GM12801 (cell line): ENCODE results near the gene RCOR1.

Experiments
- TF ChIP-seq, protein P1 (sequence below): IDR thresholded peaks from one replicate; pipeline ENCODE4 v1.5.1; 2011; ENCODE audit warnings: control low read depth; ENCODE audit not compliant: insufficient read length; ENCODE audit errors: extremely low read depth

Gene RCOR1

DNA sequence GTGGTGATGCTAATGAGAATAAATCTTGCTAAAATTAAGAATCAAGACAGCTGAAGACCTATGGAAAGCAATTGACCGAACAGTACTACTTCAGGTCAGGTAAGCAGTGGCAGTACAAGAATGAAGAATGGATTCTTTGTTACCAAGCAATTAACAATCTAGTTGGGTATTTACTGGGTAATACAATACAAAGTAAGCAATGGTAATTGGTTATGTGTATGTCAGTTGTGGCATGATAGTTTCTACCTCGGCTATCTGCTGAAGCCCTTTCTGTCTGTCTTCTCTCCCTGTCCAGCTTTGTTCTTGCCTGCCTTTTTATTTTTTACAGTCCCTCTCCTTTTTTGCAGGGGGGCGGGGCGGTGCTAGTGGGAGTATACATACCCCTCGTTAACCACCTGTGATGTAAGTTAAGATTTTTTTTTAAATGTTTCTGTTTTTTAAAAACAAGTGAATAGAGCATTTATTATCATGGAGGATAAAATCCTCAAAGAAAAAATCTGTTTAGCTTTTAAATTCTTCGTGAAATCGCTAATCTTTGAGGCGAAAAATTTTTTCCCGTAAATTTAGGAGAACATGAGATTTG lies 75.9 kb downstream of the RCOR1 start:
- TF ChIP-seq, protein P1, sequence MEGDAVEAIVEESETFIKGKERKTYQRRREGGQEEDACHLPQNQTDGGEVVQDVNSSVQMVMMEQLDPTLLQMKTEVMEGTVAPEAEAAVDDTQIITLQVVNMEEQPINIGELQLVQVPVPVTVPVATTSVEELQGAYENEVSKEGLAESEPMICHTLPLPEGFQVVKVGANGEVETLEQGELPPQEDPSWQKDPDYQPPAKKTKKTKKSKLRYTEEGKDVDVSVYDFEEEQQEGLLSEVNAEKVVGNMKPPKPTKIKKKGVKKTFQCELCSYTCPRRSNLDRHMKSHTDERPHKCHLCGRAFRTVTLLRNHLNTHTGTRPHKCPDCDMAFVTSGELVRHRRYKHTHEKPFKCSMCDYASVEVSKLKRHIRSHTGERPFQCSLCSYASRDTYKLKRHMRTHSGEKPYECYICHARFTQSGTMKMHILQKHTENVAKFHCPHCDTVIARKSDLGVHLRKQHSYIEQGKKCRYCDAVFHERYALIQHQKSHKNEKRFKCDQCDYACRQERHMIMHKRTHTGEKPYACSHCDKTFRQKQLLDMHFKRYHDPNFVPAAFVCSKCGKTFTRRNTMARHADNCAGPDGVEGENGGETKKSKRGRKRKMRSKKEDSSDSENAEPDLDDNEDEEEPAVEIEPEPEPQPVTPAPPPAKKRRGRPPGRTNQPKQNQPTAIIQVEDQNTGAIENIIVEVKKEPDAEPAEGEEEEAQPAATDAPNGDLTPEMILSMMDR, result no peak

DNA sequence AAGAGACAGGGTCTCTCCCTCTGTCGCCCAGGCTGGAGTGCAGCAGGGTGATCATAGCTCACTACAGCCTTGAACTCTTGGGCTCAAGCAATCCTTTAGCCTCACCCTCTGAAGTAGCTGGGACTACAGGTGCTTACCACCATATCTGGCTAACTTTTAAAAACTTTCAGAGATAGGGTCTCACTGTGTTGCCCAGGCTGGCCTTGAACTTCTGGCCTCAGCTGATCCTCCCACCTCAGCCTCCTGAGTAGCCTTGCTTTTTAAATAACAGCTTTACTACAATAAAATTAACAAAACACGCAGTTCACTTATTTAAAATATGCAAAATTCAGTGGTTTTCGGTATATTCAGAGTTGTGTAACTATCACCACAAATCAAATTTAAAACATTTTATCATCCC lies 79.0 kb downstream of the RCOR1 start:
- TF ChIP-seq, protein P1, result no peak

- TF ChIP-seq, protein P1, result no peak
These were observed 80.0 kb downstream of the RCOR1 start for GRCh38 chr14:102672410-102672960.

DNA sequence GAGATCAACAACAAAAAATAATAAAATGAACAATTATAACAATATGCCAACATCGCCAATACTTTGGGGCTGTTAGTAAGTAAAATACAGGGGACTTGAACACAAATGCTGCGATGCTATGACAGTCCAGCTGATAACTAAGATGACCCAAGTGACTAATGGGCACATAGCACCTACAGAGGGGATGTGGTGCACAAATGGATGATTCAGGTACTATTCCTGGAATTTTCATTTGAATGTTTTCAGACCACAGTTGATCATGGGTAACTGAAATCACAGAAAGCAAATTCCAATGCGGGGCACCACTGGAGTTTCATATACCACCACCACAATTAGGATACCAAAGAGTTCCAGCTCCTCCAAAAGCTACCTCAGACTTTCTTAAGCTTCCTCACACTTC lies 82.9 kb downstream of the RCOR1 start:
- TF ChIP-seq, protein P1, result no peak

DNA sequence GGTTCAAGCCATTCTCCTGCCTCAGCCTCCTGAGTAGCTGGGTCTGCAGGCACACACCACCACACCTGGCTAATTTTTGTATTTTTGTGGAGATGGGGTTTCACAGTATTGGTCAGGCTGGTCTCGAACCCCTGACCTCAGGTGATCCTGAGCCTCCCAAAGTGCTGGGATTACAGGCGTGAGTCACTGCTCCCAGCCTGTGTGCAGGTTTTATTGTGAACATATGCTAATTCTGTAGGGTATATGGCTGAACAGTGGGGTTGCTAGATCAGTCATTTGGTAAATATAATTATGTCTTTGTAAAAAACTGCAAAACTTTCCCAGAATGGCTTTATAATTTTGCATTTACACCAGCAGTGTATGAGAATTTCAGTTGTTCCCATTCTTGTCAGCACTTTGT lies 85.9 kb downstream of the RCOR1 start:
- TF ChIP-seq, protein P1, result no peak

- TF ChIP-seq, protein P1, result no peak
These were observed 91.2 kb downstream of the RCOR1 start for GRCh38 chr14:102683399-102684297.

- TF ChIP-seq, protein P1, result no peak
These were observed 91.8 kb downstream of the RCOR1 start for GRCh38 chr14:102684298-102684663.
